Type B pancreatic cell (in vitro differentiated cells): ENCODE data around the gene DNAJC22. TPM values are rescaled to one million over a fixed set of nuclear protein-coding genes. Genes with fewer than 3 reads are reported as not detected.

ENCODE experiments used
- DNase-seq: peaks from one replicate; pipeline ENCODE4 v3.0.0; 2021; ENCODE audit warnings: mixed read lengths; ENCODE audit not compliant: unreplicated experiment; ENCODE audit errors: extremely low spot score
- H3K27ac Mint-ChIP-seq: 2 replicates; pipeline ENCODE4 v1.8.0; 2021; ENCODE audit warnings: mild to moderate bottlenecking, mixed read lengths
- H3K27me3 Mint-ChIP-seq: 2 replicates; pipeline ENCODE4 v1.8.0; 2021; ENCODE audit warnings: mixed read lengths
- H3K36me3 Mint-ChIP-seq: 2 replicates; pipeline ENCODE4 v1.8.0; 2021; ENCODE audit warnings: mixed read lengths
- H3K4me1 Mint-ChIP-seq: one replicate; pipeline ENCODE4 v1.8.0; 2021; ENCODE audit warnings: mixed read lengths; ENCODE audit not compliant: unreplicated experiment
- H3K4me3 Mint-ChIP-seq: 2 replicates; pipeline ENCODE4 v1.8.0; 2021; ENCODE audit warnings: mild to moderate bottlenecking, mixed read lengths
- H3K9me3 Mint-ChIP-seq: 2 replicates; pipeline ENCODE4 v1.8.0; 2021; ENCODE audit warnings: mixed read lengths
- total RNA-seq: library from RNA; stranded (reverse); gene quantifications from 2 replicates; pipeline ENCODE4 v1.2.1, GENCODE V29; 2021; ENCODE audit warnings: low replicate concordance
- TF ChIP-seq, protein P1 (sequence below): fragments of 200-600 bp; sonication (generic); conservative IDR thresholded peaks from 2 replicates; pipeline ENCODE4 v1.5.0; 2021; ENCODE audit warnings: antibody characterized with exemption, mild to moderate bottlenecking

Gene DNAJC22
- total RNA-seq, 1 donor from 2014 or later = 5.0 TPM

DNA sequence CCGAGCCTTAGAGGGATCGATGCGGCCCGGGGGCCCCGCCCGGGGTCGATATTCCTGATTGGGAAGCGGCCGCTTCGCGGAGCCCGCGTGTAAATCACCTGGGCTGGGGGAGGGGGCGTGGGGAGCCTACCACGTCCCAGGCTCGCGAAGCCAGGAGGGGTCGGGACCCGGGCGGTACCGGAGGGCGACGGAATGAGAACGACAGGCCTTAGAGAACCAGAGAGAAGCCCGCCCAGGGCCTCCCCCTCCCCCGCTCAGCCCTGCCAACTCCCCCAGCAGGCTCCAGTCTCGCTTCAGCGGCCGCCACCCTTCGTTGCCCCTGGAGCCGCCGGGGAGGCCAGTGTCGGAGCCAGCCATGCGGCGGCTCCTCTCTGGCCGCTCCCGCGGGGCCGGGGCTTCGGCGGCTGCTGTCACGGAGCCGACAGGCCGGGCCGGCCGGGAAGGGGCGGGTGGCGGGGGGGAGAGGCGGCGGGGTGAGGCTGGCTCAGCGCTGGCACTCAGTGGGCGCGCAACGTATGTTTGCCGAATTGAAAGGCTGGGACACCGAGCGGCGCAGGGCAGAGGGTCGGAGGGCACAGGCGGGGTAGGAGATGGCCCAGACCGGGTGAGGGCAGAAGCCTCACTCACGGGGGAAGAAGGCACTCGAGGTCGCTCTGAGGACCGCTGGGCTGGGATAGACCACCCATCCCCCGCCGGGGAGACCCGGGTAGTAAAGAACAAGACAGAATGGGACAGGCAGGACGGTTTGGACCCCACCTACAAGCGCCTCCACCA, 1.4 kb upstream of the DNAJC22 start:
- no peak overlapping the region for H3K27ac Mint-ChIP-seq
- no peaks in the 10 kb centered on the region for H3K36me3 Mint-ChIP-seq
- TF ChIP-seq, protein P1, sequence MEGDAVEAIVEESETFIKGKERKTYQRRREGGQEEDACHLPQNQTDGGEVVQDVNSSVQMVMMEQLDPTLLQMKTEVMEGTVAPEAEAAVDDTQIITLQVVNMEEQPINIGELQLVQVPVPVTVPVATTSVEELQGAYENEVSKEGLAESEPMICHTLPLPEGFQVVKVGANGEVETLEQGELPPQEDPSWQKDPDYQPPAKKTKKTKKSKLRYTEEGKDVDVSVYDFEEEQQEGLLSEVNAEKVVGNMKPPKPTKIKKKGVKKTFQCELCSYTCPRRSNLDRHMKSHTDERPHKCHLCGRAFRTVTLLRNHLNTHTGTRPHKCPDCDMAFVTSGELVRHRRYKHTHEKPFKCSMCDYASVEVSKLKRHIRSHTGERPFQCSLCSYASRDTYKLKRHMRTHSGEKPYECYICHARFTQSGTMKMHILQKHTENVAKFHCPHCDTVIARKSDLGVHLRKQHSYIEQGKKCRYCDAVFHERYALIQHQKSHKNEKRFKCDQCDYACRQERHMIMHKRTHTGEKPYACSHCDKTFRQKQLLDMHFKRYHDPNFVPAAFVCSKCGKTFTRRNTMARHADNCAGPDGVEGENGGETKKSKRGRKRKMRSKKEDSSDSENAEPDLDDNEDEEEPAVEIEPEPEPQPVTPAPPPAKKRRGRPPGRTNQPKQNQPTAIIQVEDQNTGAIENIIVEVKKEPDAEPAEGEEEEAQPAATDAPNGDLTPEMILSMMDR = no peak
- DNase-seq = no peak
- H3K27me3 Mint-ChIP-seq = peaks cover 78% of the 10 kb centered on the region
- H3K4me1 Mint-ChIP-seq = peaks cover 17% of the 10 kb centered on the region
- no peaks in the 10 kb centered on the region for H3K9me3 Mint-ChIP-seq
- H3K4me3 Mint-ChIP-seq = peak overlapping the region; percentile 84

GRCh38 chr12:49345825-49346658, 646 bp upstream of the DNAJC22 start:
- Mint-ChIP-seq H3K4me3 (peak overlapping the region; percentile 84), H3K27me3 (peaks cover 70% of the 10 kb centered on the region), H3K4me1 (peaks cover 9% of the 10 kb centered on the region), H3K27ac (no peak overlapping the region), H3K36me3 (no peaks in the 10 kb centered on the region), H3K9me3 (no peaks in the 10 kb centered on the region)
- peak; percentile 63 for DNase-seq
- TF ChIP-seq, protein P1 = no peak

DNA sequence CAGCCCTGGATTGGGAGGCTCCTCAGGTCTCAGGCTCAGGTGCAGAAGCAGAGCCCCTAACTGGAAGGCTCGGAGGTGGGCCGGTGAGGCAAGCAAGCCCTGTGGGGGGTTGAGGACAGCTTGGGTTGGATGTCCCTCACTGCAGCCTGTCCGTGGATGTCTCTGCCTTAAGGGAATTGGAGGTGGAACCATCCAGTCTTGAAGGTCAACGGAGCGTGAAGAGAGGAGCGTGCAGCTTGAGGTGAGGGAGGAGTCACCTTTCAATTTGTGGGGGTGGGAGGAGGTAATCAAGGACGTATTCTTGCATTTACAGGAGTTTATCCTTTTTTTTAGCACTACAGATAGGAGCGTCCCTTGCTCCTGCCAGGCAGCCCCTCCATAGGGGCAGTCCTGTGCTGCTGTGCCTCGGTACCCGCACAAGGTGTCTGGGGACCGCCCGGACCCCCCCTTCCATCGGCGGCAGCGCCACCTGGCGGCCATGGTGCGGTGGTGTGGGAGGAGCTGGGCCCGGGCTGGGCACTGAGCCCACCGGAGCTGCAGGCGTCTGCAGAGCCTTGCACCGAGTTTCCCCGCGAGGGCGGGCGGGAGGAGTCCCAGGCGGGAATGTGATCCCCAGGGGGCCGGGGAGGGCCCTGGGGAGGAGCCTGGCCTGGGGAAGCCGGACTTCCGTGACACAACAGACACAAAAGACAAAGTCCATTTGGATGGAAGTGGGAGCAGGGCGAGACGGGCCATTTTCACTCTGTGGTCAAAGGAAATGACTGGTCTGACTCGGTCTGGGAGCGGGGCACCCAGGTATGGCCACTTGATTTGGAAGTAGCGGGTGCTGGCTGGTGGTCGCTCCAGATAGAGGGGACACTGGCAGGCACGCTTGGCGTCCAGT, 864 bp downstream of the DNAJC22 start:
- no peaks in the 10 kb centered on the region for H3K36me3 Mint-ChIP-seq
- peak; percentile 90 for DNase-seq
- no peaks in the 10 kb centered on the region for H3K9me3 Mint-ChIP-seq
- H3K4me3 Mint-ChIP-seq = peak overlapping the region; percentile 84
- TF ChIP-seq, protein P1 = peak; percentile 100
- peaks cover 8% of the 10 kb centered on the region for H3K4me1 Mint-ChIP-seq
- peaks cover 62% of the 10 kb centered on the region for H3K27me3 Mint-ChIP-seq
- H3K27ac Mint-ChIP-seq = peak overlapping the region; percentile 43

DNA sequence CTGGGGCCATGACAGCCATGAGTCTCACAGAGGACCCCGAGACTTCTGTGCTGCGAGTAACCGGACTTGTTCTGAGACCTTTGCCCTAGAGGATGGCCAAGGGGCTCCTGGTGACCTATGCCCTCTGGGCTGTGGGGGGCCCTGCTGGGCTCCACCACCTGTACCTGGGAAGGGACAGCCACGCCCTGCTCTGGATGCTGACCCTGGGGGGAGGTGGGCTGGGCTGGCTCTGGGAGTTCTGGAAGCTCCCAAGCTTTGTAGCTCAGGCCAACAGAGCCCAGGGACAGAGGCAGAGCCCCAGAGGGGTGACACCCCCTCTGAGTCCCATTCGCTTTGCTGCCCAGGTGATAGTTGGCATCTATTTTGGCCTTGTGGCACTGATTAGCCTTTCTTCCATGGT, 2.1 kb downstream of the DNAJC22 start:
- Mint-ChIP-seq H3K9me3 (no peaks in the 10 kb centered on the region), H3K4me1 (peaks cover 4% of the 10 kb centered on the region), H3K27me3 (peaks cover 58% of the 10 kb centered on the region), H3K4me3 (peak overlapping the region; percentile 65), H3K27ac (no peak overlapping the region), H3K36me3 (no peaks in the 10 kb centered on the region)
- peak; percentile 47 for DNase-seq
- TF ChIP-seq, protein P1 = no peak

- H3K4me3 Mint-ChIP-seq = no peak overlapping the region
- H3K4me1 Mint-ChIP-seq = peaks cover 4% of the 10 kb centered on the region
- DNase-seq = no peak
- TF ChIP-seq, protein P1 = no peak
- H3K27me3 Mint-ChIP-seq = peaks cover 54% of the 10 kb centered on the region
- H3K9me3 Mint-ChIP-seq = no peaks in the 10 kb centered on the region
- no peaks in the 10 kb centered on the region for H3K36me3 Mint-ChIP-seq
- H3K27ac Mint-ChIP-seq = no peak overlapping the region
These were observed 2.6 kb downstream of the DNAJC22 start for GRCh38 chr12:49349266-49349665.
